HK-2 (cell line): Measurements from ENCODE around the gene FLAD1.
A peak's percentile ranks its signal among the peaks of the same experiment; 100 is the strongest.

ENCODE experiments used
- DNase-seq: peaks from one replicate; pipeline ENCODE4 v3.0.0-alpha.2; 2018; ENCODE audit not compliant: unreplicated experiment

The FLAD1 gene

DNA sequence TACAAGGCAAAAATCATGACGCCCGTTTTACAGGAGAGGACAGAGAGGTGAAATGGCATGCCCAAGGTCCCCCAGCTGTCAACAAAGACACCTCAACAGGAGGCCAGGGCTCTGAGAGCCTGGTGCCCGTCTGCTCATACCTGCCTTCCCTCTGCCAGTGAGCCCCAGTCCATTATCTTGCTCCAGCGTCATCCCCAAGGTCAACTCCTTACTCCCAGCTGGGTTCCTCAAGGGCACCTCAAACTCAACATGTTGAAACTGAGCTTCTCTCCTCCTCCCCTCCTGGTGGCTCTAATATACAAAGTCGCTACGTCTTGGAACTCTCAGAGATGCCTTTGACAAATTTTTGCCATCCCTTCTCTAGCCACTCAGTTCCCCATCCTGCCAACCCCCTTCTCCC is 30.5 kb upstream of the FLAD1 start:
- no peak for DNase-seq

- no peak for DNase-seq
These were observed 29.5 kb upstream of the FLAD1 start for GRCh38 chr1:154953611-154954038.

- DNase-seq: no peak
These were observed 28.6 kb upstream of the FLAD1 start for GRCh38 chr1:154954541-154954940.

DNA sequence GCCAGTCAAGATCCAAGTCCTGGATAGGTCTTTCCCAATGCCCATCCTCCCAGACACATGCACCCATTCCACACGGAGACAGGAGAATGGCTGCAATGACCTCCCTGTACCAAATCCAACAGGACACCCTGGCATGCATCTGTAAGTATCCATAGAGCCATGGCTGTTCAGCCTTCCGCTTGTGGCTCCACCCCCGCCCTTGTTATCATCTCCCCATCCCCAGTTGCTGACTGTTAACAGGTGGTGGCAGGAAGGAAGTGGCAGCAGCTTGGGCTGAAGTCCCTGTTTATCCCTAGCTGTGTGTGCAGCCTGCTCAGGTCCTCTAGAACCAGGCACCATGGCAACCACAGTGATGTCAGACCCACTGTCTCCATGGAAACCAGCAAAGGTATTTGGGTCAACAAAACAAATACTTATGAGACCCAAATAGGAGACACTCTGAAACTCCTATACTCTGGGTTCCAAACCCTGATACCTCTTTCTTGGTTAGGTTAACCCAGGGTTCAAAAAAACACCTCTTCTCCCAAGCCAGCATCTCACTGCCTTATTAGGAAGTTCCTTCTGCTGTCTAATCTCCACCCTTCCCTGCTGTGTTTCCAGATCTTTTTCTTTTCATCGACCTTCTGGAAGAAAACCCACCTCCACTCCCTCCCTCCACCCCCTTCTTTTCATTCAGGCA is 28.0 kb upstream of the FLAD1 start:
- no peak for DNase-seq

- peak; percentile 80 for DNase-seq
These were observed 27.2 kb upstream of the FLAD1 start, which contains the start of gene PBXIP1 for GRCh38 chr1:154955718-154956543. PBXIP1 (minus strand) TSS chr1:154956099; CDS start chr1:154953721, 2,378 bp downstream.

GRCh38 chr1:154956544-154956941 is 26.6 kb upstream of the FLAD1 start:
- DNase-seq: no peak

- DNase-seq: no peak
These were observed 26.0 kb upstream of the FLAD1 start for GRCh38 chr1:154957091-154957657.

DNA sequence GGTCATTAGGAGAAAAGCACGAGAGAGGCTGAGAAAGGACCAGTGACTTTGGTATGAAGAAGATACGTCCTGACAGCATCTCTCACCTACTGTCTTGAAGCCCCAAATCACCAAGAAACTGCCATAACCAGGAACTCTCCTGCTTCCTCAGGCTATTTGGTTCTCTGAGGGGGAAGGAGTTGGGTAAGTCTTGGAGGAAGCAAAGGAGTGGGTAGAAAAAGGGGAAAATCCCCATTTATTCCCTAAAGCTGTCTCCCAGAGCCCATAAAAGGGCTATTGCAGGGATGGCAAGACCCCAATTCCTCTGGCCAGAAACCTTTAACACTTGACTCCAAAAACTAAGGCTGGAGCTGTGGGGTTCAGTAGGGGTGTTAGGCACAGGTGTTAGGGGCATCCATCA is 25.1 kb upstream of the FLAD1 start:
- no peak for DNase-seq

- DNase-seq: no peak
These were observed 24.3 kb upstream of the FLAD1 start for GRCh38 chr1:154958681-154959425.

- no peak for DNase-seq
These were observed 23.7 kb upstream of the FLAD1 start for GRCh38 chr1:154959426-154959780.

- DNase-seq: no peak
These were observed 22.6 kb upstream of the FLAD1 start for GRCh38 chr1:154960446-154961136.

DNA sequence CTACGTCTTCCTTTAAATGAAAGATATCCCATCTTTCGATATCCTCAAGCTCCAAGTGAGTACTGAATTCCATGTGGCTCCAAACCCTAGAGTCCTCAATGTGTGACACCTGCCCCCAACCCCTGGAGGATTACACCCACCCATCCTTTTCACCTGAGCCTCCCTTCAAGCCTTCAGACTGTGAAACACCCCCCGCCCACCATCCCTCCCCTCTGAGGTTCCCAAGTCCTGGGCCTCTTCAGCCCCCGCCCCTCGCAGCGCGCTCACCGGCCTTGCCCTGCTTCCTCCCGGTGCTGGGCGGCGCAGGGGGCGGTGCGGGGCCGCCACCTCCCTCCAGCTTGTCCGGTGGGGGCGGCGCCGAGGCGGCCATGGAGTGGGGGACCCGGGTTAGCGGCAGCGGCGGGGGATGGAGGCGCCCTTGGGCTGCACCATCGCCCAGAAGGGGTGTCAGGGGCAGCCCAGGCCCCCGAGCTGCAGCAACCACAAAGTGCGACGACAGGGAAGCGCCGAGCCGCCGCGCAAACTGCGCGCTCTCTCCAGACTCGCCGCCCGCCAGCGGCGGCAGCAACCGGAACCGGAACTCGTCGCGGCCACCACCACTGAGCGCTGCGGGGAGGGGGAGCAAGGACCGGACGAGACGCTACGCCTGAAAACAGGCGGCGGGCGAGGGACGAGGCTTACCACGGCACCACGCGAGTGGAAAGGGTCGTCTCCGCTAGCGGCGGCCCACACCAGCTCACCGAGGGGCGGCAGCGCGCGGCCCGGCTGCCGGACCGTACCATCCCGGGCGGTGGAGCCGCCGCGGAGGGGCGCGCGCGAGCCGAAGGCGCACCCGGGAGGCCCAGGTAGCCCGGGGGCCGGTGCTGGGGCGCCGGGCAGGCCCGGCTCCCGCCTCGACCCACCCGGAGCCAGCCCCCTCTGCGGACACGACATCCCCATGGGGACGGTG is 21.7 kb upstream of the FLAD1 start, which contains the start of gene PYGO2:
Gene PYGO2, minus strand, starts transcription at position 576 of the 949 bp plus-strand sequence. Its CDS starts 206 bp downstream, at position 370.
- peak; percentile 83 for DNase-seq

- no peak for DNase-seq
These were observed 20.9 kb upstream of the FLAD1 start for GRCh38 chr1:154962156-154962749.

DNA sequence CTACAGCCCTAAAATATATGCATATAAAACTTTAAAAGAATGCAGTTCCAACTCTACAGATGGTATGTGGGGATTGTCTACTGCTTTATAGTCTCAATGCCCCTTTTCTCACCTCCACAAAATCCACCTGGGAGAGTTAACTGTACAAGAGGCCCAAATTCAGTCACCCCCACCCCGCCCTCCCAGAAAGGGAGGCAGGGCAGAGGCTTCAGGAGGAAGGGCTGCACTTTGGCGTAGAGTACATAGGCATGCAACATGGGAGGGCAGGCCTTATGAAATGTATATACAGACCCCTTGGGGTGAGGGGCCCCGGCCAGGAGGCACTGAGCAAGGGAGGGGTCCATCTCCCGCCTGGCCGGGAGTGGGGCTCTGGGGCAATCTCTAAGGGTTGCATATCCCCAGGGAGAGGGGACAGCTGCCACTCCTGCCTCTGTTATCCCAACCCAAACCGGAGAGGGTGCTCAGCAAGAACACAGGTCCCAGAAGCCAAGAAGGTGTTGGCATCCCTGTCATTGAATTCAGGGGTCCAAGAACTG is 20.3 kb upstream of the FLAD1 start:
- no peak for DNase-seq

GRCh38 chr1:154963643-154964042 is 19.5 kb upstream of the FLAD1 start:
- DNase-seq: no peak

DNA sequence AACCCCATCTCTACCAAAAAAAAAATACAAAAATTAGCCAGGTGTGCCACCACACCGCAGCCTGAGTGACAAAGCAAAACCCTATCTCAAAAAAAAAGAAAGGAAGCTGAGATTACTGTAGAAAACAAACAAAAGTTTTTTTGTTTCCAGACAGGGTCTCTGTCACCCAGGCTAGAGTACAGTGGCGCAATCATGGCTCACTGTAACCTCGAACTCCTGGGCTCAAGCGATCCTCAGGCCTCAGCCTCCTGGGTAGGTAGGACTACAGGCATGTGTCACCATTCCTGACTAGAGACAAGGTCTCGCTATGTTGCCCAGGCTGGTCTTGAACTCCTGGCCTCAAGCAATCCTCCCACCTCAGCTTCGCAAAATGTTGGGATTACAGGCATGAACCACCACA is 18.8 kb upstream of the FLAD1 start:
- no peak for DNase-seq

- no peak for DNase-seq
These were observed 17.0 kb upstream of the FLAD1 start for GRCh38 chr1:154966111-154966510.

DNA sequence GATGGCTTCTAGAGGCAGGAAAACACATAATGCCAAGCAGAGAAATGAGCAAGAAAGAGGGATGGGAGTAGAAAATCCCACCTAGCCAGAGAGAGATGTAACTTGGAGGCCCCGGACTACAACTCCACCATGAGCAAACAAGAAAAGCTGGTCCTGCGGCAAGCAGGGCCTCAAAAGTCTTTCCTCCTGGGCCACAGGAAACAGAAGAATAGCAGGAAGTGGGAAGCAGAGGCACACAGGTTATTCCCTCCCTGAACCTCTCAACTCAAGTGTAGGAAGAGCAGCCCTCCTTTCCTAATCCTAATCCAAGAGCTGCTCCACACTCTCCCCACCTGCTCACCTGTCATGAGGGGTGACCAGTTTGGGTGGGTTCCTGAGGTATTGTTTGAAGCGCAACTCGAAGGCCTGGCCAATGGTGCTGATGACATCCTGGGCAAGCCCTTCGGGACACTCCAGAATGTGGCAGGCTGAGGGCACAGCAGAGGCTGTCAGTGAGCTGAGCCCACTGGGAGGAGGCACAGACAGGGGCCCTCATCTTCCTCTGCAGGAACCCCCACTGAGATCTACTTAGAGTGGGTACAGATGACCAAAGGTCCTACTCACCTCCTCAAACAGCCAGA is 15.7 kb upstream of the FLAD1 start:
- DNase-seq: no peak

DNA sequence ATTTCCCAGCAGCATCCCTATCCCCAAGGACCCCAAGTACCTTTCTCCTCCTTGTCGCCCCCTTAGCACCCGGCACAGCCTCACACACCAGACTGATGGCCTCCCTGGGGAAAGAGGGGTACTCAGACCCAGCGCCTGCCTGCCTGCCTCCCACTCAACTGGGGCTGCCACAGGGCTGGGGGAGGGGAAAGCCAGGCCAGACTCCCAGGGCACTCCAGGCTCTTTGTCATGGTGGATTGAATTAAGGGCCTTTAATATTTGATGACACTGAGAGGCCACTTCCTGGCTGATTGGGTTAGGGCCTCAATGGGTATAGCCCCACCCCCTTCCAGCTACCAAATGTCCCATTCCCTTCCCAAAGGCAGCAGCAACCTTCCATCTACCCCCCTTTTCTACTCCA is 14.4 kb upstream of the FLAD1 start:
- DNase-seq: no peak
